Fibroblast of skin of scalp (primary cell): Measurements from ENCODE around the gene SRGAP1.
"Not testable (repeated sequence)": the region's sequence is repeated elsewhere in the genome, so short reads cannot be mapped to it uniquely, and the experiment has no call there.

Experiments
- DNase-seq: peaks from one replicate; pipeline ENCODE4 v3.0.0-alpha.2; 2013

SRGAP1 gene

DNA sequence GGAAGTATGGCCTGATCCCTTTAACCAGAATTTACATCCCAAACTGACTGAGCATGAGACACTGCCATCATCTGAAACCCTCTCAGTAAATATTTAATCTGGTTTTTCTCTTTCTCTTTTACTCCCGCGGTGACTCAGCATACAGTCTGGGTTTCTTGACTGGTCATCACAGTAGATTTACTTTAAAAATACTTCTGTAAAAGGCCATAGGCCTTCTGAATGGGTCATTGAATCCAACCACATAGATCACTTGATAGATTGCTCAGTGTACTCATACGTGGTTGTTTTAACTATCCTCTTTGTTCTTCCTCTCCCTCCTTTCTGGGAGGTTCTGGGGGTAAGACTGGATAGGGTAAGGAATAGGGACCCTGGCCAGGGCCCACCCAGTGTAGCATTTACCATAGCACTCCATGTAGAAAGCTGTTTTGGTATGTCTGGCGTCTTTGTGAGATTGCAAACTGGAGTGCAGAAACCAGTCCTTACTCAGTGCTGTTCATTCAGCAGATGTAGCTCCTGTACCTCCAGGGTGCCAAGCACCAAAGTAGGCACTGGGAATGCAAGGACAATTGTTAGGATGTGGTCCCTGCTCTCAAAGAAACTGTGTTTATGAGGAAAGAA lies 165.7 kb downstream of the SRGAP1 start:
- peak; percentile 65 for DNase-seq

DNA sequence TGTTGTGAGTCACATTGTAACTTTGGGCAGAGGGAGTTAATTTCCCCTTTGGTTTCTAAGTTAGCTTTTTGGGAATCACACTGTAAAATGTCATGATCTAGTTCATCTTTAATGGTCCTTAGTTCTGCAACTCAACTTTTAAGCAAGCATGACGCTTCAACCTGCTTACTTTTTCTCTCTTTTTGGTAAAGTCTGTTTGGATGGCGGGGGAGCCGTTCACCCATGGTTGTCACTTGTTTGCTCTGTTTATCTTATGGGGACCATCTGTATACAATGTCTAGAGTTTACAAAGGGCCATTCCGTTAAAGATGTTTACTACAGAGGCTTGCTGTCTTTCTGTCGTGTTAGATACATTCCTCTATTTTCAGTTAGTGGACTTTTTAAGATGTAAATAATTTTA lies 172.0 kb downstream of the SRGAP1 start:
- no peak for DNase-seq

DNA sequence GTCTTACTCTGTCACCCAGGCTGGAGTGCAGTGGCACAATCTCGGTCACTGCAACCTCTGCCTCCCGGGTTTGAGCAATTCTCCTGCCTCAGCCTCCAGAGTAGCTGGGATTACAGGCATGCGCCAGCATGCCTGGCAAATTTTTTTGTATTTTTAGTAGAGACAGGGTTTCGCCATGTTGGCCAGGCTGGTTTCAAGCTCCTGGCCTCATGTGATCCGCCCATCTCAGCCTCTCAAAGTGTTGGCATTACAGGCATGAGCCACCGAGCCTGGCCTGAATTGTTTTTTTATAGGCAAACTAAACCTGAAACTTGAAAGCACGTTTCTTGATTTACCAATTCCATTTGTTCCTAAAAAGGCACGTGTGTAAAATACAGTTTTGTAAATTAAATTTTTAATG lies 173.6 kb downstream of the SRGAP1 start:
- not testable (repeated sequence) for DNase-seq

DNA sequence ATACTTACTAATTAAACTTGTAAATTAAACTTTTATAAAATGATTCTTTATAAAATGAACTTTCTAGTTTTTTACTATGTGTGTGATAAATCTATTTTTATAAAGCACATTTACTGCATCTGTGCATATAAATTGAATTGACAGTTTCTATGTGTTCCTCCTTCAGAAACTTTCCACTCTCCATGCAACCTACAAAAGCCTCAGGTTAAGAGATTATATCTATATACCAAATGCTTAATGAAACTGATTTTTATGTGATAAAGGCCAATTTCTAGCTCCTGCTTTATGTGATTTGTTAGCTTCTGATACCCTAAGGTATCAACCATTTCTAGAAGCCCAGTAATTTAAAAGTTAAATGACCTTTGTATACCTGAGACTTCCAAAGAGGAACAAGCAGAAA lies 174.0 kb downstream of the SRGAP1 start:
- no peak for DNase-seq

DNA sequence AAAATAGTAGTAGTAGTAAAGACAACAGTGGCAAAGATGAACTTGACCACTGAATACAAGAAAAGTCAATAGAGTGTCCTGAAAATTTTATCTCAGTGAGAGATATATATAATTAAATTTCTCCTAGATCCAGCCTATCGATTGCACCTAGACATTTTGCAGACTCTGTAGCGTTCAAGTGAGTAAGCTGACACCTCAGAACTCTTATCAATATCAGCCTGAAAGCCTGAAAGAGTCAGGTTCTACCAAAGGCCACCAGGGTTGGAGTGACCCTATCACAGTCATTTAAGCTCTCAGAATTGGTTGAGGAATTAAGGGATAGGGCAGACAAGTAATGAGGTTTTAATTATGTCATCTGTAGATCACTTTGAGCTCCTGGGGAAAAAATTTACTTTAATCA lies 174.6 kb downstream of the SRGAP1 start:
- DNase-seq, result no peak

DNA sequence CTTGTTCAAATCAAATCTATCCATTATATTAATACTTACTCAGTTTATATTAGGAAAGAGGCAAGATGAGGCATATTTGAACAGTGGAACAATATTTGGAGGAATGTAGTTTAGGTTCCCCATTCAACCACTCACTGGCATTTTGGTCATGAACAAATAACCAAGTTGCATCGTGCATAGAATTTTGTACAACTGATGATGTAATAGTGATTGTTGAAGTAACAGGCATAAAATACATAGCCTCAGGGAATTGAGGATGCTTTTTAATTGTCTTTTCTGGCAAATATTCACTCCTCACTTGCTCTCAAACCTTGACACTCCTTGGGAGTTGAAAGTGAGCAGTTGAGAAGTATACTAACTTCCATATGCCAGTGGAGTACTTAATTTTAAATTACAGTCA lies 175.2 kb downstream of the SRGAP1 start:
- no peak for DNase-seq

DNA sequence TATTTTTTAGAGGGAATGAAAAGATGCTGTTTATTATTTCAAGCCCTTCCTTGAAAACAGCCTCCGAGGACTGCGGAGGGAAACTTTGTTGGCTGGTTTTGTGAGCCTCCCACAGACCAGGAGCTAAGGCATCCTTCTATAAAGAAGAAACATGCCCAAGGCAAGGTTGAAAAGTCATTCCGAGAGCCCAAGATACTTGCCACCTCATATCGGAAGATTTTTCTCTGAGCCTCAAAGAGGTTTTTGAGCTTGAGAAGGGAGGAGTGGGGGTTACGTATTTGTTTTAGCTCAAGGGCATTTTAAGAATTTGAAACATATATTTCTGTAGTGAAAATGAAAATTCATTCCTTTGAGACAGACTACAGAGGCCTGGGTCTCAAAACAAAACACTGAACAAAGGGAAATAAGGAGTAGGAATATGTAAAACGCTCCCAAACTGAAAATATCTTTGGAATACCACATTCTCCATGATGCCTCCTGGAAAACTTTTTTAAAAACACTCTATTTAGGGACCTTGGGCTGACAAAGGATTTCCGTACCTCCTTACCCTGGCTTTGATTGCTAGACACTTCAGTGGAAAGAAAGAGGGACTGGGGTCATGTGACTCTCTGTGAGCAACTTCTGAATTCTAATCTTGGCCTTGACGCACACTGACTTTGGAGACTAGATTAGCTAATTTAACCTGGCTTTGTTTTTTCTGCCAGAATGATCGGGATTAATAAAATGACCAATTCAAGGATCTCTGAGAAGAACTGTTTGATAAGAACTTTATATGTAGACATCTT lies 180.9 kb downstream of the SRGAP1 start:
- DNase-seq, result peak; percentile 37

DNA sequence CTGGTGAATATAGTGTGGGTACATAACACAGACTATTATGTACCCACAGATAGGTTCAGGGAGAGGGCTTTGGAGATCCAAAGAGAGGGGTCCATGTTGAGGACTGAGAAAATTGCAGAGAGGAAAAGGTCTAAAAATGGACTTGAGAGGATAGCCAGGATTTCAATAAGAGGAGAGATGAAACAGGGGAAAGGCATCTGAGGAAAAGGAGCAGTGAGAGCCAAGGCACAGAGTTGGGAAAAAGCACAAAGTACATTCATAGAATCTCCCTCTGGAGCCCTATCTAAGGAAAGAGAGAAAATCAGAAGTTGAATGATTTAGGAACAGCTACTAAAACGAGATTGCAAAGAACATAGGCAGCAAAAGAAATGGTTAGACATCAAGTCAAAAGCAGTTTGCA lies 182.8 kb downstream of the SRGAP1 start:
- DNase-seq, result no peak

DNA sequence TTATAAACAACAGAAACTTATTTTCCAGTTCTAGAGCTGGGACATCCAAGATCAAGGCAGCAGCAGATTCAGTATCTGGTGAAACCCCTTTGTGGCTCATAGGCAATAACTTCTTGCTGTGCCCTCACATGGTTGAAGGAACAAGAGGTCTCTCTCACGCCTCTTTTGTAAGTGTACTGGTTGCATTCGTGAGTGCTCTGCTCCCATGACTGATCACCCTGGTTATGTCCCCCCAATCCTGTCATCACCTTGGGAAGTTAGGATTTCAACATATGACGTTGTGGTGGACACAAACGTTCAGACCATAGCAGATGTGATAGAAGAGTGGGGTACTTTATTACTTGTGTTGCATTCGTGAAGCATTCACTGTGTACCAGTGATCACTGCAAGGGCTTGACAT lies 184.0 kb downstream of the SRGAP1 start:
- no peak for DNase-seq

DNA sequence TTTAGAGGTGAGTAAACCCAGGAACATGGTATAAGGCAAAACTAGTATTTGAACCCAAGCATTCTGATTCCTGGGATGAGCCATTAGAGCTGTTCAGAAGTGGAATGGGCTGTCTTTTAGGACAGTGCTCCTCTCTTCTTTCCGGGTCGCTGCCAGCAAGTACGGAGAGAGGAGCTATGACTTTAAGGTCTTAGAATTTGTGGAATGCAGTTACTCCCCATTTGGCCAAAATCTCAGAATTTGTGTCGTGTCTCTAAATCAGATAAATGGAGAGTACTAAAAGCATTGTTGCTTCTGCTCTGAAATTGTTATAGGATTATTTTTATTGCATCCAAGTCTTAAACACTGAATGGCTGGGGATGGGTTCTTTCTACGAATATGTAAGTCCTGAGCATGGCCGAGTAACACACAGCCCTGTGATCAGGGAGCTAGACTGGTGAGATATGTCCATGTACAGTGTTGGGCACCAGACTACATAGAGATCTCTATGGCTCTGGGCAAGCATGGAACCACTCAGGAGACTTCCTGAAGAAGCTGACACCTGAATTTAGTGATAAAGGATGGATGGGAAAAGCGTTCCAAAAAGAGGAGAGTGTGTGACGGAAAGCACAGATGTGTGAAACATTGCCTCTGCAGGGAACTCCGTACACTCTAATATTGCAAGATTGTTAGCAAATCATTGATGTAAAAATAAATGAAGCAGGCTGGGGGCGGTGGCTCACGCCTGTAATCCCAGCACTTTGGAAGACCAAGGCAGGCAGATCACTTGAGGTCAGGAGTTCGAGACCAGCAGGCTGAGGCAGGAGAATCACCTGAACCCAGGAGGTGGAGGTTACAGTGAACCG lies 184.7 kb downstream of the SRGAP1 start:
- DNase-seq, result peak; percentile 83

DNA sequence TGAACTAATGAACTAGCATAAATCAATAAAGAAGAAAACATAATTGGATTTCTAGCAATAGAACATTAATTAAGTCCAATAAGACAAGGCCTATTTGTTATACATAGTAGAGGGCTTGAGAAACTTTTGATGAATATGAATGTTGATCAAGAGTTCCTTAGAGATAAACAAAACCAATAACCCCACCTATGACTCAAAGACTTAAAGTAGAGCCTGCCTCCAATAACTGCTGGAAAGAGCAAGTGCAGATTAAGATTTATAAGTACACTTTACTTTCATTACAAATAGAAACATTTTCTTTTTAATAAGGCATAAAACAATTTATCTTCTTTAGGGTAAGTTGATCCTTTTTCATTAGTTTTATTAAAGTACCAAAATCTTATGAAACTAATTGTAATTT lies 185.7 kb downstream of the SRGAP1 start:
- no peak for DNase-seq

DNA sequence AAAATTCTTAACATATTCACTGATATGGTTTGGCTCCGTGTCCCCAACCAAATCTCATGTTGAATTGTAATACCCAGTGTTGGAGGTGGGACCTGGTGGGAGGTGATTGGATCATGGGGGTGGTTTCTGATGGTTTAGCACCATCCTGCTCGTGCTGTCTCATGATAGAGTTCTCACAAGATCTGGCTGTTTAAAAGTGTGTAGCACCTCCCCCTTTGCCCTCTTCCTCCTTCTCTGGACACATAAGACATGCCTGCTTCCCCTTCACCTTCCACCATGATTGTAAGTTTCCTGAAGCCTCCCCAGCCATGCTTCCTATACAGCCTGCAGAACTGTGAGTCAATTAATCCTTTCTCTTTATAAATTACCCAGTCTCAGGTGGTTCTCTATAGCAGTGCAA lies 189.6 kb downstream of the SRGAP1 start:
- DNase-seq, result not testable (repeated sequence)

DNA sequence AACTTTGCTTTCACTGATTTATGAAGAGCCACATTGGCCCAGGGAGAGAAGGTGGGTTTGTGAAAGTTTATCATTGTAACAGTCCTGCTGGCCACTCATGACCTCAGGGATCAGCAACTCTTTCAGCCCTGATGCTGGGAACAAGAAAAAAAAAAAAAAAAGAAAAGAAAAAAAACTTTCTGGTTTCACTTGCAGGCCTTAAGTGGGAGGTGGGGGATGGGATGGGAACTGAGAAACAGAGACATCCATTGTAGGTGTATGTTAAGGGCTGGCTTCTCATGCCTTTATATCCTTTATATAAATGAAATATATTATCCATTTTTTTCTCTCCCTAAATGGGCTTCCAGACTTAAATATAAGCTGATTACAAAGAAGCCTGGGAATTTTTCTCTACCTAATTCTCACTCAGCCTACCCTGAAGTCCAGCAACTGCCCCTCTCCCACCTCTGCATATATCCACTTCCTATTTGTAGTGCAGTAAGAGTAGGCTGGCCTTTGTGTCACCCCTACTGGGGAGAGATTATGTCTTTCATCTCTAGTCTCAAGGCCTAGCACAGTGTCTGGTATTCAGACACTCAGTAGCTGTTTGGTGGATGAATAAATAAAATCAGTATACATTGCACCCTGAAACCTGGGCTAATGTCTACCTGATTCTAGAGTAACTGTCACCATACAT lies 190.5 kb downstream of the SRGAP1 start:
- no peak for DNase-seq

DNA sequence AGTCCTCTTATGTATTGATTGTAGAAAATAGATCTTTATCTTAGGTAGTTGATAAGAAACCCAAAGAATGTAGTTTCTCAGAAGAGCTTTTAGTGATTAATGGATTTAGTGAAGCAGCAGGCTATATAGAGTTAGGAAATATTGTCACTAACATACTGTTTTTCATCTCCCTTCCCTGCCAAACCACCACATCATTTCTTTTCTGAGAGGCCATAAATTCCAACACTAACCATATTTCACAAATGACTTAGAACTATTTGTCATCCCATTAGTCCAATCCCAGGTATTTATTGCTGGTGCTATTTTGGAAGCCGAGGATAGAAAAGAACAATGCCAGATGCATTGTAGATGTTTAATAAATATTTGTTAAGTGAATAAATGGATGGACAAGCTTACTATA lies 191.9 kb downstream of the SRGAP1 start:
- DNase-seq, result peak; percentile 14

DNA sequence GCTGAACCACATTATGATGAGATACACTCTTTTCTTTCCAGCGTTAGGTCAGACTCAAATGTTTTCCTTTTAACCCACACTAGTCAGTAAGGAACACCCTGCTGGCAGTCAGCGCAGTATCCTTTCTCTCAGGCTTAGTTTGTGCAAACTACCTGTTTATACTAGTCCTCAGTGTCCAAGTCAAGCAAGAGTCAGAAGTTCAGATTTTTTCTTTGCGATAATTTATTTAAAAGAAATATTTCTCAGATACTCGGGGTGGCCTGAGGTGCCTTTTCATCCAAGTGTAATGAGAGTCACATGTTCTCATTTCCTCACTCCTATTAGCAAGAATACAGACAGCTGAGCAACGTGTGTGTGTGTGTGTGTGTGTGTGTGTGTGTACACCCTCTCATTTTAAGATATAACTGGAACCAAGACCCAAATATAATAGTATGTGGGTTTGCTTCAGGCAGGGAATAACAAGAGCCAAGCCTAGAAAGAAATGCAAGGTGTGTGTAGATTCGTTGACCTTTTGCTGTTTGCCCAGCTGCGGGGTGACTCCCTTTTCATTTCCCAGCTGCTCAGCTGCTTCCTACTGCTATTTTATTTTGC lies 194.9 kb downstream of the SRGAP1 start:
- peak; percentile 17 for DNase-seq

DNA sequence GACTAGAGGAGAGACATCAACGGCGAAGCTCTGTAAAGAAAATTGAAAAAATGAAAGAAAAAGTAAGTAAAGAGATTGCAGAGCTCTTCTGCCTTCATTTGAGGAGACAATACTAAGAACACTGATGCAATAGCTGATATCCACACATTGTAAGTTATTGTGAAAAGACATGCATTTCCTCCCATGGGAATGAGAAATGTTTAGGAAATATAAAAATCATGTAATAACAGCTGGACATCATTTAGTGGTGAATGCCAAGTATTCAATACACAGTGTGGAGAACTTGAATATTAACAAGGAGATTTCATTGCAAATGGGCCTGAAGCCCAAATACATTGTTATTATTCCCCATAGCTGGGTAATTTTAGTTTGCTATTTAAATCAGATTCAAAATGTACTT lies 198.4 kb downstream of the SRGAP1 start:
- DNase-seq, result peak; percentile 94

DNA sequence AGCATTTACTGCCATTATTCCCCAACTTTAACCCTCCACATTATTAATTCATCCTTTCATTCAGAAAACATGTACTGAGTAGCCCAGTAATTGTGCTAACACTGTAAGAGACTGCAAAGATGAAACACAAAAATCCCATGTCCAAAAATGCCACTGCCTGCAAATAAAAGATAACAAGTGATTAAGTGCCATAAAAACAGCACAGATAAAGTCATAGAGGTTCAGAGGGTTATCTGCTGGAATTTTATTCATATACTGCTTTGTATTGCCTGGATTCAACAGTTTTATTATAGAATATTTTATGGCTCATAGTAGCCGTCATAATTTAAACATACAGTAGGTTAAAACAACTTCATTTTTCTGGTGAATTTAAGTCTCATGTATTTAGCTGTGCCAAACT lies 199.7 kb downstream of the SRGAP1 start:
- DNase-seq, result no peak

DNA sequence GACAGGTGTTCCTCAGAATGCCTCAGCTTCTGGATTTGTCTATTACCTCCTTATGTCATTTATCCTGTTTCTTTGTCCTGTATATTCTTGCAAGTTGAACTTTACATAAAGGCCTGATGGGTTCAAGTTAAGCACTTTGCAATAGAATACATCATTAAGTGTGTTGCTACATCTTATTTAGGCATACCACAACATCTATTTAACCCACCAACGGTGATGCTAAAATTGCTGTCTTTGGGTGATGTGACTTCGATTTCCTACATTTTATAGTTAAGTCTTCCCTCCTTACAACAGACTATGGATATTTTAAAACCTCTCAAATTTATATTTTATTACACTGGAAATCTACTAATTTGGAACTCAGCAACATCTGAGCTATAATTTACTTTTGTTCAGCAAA lies 206.6 kb downstream of the SRGAP1 start:
- no peak for DNase-seq

DNA sequence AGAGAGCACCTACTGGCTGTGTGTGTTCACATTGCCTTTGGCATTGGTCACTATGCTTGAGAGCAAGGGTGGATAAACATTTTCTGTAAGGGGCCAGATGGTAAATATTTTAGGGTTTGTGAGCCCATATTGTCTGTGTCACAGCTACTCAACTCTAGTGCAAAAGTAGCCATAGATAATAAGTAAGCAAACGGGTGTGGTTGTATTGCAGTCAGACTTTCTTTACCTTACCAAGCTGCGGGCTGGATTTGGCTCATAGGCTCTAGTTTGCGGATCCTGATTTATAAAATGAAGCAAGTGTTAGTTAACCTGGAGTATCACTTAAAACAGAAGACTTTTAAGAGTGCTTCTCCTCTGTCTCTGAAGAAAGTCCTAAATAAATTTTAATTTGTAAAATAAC lies 208.6 kb downstream of the SRGAP1 start:
- no peak for DNase-seq

DNA sequence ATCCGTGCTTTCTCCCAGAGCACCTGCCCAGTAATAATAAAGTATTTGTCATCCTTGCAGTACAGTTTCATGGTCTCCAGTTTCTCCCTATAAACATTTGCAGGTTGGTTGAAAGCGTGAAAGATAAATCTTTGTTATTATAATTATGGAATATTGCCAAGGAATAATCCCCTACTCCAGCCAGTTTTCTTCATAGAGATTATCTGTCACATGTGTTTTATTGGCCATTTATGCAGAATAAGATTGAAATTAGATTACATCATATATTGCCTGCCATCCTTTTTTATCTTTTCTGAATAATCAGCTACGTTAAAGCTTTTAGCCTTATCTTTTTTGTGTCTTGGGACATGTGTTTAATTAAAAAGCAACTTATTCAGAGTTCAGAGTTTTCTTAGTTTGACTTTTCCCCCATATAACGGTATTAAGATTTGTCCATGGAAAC lies 209.6 kb downstream of the SRGAP1 start:
- DNase-seq, result no peak

DNA sequence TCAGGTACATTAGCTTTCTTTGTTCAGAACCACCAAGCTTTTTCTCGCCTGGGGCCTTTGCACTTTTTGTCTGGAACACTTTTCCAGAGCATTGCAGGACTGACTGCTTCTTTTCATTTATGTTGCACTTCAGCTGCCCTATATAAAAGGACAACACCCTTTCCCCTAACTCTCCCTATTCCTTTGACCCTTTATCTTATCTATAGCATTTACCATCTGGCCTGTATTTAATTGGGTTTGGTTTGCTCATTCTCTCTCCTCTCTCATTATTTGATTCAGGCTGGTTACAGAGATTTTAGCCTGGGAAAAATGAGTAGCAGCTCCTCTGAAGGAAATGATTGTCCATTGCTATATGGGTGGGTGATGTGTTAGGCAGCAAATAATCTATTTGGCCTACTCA lies 212.2 kb downstream of the SRGAP1 start:
- DNase-seq, result no peak

DNA sequence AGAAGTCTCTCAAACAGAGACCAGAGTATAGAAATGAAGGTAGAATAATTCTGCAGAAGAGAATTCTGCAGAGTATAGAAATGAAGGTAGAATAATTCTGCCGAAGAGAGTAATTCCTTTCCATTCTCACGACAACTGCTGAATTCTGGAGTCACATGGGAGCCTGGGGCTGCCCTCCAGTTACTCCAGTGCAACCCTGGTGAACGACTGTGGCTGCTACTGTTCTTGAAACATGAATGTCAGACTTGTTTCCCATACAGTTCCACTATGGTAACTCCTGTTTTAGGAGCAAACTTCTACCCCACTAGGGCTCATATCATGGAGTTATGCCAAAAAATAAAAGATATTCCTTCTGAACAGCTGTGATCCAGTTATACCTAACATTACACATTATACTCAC lies 213.2 kb downstream of the SRGAP1 start:
- DNase-seq, result no peak
